ENCODE measurements around the gene AGFG1.

AGFG1 gene

DNA sequence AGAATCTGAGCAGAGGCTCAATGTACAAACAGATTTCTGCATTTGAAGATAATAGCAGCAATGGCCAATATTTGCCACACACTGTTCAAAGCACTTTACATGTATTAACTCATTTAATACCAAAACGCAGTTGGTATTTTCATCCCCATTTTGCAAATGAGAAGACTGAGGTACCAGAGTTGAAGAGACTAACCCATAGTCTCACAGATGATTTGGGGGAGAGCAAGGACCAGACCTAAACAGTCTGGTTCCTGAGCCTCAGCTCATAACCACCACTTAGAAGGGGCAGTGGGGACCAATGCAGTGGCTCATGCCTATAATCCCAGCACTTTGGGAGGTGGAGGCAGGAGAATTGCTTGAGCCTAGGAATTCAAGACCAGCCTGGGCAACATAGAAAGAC is 18.1 kb upstream of the AGFG1 start:
- DNase-seq (ENCODE audit: low read depth), result no peak
- TF ChIP-seq, protein P1, sequence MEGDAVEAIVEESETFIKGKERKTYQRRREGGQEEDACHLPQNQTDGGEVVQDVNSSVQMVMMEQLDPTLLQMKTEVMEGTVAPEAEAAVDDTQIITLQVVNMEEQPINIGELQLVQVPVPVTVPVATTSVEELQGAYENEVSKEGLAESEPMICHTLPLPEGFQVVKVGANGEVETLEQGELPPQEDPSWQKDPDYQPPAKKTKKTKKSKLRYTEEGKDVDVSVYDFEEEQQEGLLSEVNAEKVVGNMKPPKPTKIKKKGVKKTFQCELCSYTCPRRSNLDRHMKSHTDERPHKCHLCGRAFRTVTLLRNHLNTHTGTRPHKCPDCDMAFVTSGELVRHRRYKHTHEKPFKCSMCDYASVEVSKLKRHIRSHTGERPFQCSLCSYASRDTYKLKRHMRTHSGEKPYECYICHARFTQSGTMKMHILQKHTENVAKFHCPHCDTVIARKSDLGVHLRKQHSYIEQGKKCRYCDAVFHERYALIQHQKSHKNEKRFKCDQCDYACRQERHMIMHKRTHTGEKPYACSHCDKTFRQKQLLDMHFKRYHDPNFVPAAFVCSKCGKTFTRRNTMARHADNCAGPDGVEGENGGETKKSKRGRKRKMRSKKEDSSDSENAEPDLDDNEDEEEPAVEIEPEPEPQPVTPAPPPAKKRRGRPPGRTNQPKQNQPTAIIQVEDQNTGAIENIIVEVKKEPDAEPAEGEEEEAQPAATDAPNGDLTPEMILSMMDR (conservative IDR thresholded peaks at IDR 0.05; ENCODE audit: low read length), result no peak
- H3K4me3 ChIP-seq (ENCODE audit: low read length), result no peak overlapping the region

- TF ChIP-seq, protein P1 (conservative IDR thresholded peaks at IDR 0.05; ENCODE audit: low read length), result no peak
- H3K4me3 ChIP-seq (ENCODE audit: low read length), result no peak overlapping the region
- DNase-seq (ENCODE audit: low read depth), result no peak
Observed at GRCh38 chr2:227454323-227454860, 17.6 kb upstream of the AGFG1 start.

DNA sequence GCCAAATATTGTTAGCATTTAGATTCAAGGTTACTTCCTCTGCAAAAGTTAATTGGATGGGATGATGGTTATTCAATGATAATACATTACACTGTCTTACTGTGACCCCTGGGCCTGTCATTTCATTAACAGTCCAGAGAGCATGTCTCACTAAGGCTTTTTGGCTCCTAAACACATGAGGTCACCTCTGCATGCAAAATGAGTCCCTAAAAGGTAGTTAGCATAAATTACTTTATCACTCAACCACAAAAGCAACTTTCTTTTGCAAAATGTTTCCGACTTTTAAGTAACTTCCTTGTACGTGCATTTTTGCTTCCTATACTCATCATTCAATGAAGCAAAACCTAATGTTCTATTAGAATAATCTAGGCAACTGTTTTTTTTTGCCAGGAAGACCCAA is 16.8 kb upstream of the AGFG1 start:
- TF ChIP-seq, protein P1 (conservative IDR thresholded peaks at IDR 0.05; ENCODE audit: low read length), result no peak
- no peak overlapping the region for H3K4me3 ChIP-seq (ENCODE audit: low read length)
- peak; percentile 26 for DNase-seq (ENCODE audit: low read depth)

- no peak for DNase-seq (ENCODE audit: low read depth)
- TF ChIP-seq, protein P1 (conservative IDR thresholded peaks at IDR 0.05; ENCODE audit: low read length), result no peak
- H3K4me3 ChIP-seq (ENCODE audit: low read length), result no peak overlapping the region
Observed at GRCh38 chr2:227456102-227456501, 15.9 kb upstream of the AGFG1 start.

DNA sequence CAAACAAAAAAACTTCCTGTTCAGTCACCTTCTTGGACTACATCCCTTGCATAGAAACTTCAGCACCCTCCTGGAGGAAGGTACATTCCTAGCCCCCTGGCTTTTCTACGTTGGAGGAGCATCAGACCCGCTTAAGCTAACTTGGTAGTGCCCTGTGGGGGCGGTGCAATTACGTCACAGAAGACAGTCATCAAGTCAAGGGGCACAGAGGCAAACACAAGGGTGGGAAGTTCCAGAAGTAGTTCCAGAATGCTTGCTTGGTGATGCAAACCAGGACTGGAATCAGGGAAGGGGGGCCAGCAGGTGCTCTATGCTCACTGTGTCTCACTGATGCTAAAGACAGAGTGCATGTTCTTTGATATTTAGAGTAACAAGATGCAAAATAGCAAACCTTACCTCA is 15.2 kb upstream of the AGFG1 start:
- TF ChIP-seq, protein P1 (conservative IDR thresholded peaks at IDR 0.05; ENCODE audit: low read length), result no peak
- DNase-seq (ENCODE audit: low read depth), result no peak
- no peak overlapping the region for H3K4me3 ChIP-seq (ENCODE audit: low read length)

DNA sequence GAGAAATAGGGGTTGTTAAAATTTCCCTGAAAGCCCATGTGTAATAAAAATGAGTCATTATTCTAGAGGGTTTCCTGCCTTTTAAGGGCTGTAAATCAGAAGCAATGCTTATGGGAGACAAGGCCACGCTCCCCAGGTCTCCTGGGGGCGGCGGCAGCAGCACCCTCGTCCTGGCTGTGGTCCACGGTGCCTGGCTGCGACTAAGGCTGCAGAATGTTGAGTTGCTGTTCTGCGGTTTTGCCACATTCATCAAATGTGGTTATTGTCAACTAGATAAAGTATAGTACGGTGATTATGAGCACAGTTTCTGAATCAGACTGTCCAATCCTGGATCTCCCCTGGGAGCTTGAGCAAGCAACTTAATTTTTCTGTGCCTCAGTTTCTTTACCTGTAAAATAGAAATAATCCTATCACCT is 11.9 kb upstream of the AGFG1 start:
- TF ChIP-seq, protein P1 (conservative IDR thresholded peaks at IDR 0.05; ENCODE audit: low read length), result no peak
- DNase-seq (ENCODE audit: low read depth), result peak; percentile 65
- H3K4me3 ChIP-seq (ENCODE audit: low read length), result no peak overlapping the region

DNA sequence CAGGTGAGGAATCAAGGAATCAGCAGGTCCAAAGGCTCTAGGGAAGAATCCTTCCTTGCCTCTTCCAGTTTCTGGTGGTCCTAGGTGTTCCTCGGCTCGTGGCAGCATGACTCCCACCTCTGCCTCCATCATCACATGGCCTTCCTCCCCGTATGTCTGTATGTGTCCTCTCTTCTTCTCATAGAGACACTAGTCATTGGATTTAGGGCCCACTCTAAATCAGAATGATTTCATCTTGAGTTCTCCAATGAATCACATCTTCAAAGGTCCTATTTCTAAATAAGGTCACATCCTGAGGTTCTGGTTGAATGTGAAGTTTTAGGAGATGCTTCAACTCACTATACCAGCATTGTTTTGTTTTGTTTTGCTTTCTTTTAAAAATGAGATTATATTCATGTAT is 11.1 kb upstream of the AGFG1 start:
- no peak overlapping the region for H3K4me3 ChIP-seq (ENCODE audit: low read length)
- DNase-seq (ENCODE audit: low read depth), result no peak
- TF ChIP-seq, protein P1 (conservative IDR thresholded peaks at IDR 0.05; ENCODE audit: low read length), result no peak
